HG03342 (cell line): ENCODE measurements around the gene TEX11.
"Not testable (repeated sequence)": the region's sequence is repeated elsewhere in the genome, so short reads cannot be mapped to it uniquely, and the experiment has no call there.

Experiments used
- ATAC-seq: cut with Tn5 transposase; IDR thresholded peaks from one replicate; pipeline ENCODE4 v1.9.1; 2021; ENCODE audit warnings: mild to moderate bottlenecking, moderate library complexity; ENCODE audit not compliant: unreplicated experiment

TEX11 gene

GRCh38 chrX:70605352-70605751 lies 303.2 kb downstream of the TEX11 start:
- ATAC-seq, result no peak

DNA sequence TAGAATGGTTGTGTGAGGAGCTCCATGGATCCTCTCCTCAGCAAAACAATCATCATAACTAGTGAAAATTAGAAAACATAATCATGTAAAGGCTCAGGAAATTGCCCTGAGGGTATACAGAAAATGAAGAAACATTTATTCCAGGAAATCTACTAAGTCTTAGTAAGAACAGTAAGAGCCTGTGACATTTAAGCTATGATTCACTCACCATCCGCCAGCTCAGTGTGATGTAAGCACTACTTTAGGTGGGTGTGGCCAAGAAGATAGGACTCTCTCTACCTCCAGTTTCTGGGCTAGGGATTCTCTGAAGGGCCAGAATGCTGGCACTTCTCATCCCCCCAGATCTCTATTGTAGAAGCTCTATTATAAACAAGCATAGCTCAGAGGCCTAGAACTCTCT lies 316.4 kb downstream of the TEX11 start:
- no peak for ATAC-seq

DNA sequence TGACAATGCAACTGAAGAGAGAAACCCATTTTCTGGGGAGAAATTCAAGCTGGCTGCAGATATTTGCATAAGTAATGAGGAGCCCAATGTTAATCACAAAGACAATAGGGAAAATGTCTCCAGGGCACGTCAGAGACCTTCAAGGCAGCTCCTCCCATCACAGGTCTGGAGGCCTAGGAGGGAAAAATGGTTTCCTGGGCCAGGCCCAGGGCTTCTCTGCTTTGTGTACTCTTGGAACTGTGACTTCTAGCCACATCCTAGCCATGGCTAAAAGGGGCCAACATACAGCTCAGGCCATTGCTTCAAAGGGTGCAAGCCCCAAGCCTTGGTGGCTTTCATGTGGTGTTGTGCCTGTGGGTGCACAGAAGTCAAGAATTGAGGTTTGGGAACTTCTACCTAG lies 321.4 kb downstream of the TEX11 start:
- ATAC-seq, result not testable (repeated sequence)

DNA sequence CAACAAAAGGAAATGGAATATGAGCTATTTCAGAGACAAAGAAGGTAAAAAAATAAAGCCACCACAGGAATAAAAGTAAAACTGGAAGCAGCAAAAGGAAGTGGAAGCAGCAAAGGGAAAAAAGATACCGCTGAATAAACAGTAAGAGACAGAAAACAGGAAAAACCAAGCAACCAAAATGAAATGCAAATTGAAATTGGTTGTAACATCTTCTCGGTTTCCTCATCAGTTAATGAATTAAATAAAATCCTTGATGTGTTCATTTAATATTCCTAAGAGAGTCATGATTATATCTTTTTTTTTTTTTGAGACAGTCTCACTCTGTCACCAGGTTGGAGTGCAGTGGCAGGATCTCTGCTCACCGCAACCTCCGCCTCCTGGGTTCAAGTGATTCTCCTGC lies 331.1 kb downstream of the TEX11 start:
- ATAC-seq, result no peak

DNA sequence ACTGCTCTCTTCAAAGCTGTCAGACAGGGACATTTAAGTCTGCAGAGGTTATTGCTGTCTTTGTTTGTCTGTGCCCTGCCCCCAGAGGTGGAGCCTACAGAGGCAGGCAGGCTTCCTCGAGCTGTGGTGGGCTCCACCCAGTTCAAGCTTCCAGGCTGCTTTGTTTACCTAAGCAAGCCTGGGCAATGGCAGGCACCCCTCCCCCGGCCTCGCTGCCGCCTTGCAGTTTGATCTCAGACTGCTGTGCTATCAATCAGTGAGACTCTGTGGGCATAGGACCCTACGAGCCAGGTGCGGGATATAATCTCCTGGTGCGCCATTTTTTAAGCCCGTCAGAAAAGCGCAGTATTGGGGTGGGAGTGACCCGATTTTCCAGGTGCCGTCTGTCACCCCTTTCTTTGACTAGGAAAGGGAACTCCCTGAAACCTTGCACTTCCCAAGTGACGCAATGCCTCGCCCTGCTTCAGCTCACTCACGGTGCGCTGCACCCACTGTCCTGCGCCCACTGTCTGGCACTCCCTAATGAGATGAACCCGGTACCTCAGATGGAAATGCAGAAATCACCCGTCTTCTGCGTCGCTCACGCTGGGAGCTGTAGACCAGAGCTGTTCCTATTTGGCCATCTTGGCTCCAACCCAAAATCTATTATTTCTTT lies 338.5 kb downstream of the TEX11 start:
- not testable (repeated sequence) for ATAC-seq

- ATAC-seq, result no peak
Observed at GRCh38 chrX:70554948-70555347, 353.6 kb downstream of the TEX11 start.

GRCh38 chrX:70554523-70554922 lies 354.0 kb downstream of the TEX11 start:
- no peak for ATAC-seq

DNA sequence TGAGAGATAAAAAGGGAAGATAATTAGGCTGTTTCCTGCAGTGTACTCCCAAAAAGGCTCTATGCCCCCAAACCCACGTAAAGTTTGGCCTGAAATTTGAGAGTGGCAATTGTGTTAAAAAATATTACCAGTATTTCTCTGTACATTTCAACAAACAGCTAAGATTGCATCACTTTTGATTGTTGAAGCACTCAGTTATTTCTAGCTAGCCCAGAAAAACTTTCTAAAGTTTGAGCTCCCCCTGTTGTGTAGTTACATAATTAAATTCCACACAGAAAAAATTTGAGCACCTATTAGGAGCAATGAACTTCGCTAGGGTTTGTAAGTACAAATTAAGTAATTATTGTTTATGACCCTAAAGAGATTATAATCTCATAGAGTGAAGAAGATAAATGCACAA lies 354.4 kb downstream of the TEX11 start:
- ATAC-seq, result no peak

DNA sequence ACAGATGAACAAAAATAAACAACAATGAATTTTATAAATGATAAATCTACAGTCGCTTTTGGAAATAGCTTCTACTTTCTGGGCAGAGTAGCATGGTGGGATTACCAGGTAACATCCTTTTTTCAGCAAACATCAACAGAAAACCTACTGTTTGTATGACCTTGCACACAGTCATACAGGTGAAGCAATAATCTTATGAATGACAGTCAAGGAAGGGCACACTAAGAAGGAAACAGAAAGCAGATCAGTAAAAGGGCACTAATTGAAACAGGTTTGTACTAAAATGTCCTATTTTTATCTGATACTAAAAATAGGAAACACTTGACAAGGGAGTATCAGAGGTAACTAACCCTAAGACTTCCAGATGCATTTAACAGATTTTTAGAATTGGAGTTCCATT lies 355.0 kb downstream of the TEX11 start:
- ATAC-seq, result no peak

DNA sequence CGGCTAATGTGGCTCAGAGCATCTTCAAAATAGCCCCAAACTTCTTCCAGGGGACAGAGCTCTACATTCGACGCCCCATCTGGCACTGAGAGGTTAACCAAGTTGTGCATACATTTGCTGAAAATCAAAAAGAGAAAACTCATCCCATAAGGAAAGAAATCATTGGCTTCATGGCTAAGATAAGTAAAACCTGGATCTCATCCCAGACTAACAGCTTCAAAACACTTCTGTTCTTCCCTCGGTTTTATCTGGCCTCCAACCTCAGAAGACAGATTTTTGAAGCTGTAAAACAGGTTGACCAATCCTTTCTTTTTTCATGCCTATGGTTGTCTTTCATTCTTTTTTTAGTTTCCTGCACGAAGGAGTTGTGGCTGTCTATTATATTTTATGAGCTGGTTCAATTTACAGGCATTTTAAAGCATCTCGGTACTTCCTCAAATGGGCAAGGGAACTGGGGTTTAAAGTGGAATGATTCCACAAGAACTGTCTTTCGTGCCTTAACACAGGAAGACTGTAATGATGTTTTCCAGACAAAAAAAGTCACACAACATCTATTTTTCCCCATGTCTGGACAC lies 356.3 kb downstream of the TEX11 start:
- no peak for ATAC-seq

- no peak for ATAC-seq
Observed at GRCh38 chrX:70549429-70549828, 359.1 kb downstream of the TEX11 start.

- no peak for ATAC-seq
Observed at GRCh38 chrX:70535198-70535597, 373.3 kb downstream of the TEX11 start.

GRCh38 chrX:70527610-70528345 lies 380.7 kb downstream of the TEX11 start:
- ATAC-seq, result no peak

DNA sequence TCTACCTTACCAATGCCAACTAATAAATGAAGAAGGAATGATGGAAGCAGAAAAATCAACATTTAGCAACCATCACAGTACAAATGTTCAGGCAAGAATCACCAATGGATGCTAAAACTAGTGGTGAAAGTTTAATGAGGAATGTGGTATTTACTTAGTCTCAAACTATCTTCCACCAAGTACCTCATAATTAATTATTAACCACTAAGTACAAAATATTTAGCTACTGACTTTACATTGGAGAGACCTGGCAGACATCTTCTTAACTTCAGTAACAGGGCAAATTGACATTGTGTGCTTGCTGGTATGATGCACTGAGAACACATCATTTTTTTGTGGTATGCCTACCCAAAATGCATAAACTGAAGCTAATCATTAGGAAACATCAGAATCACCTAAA lies 381.5 kb downstream of the TEX11 start:
- no peak for ATAC-seq

DNA sequence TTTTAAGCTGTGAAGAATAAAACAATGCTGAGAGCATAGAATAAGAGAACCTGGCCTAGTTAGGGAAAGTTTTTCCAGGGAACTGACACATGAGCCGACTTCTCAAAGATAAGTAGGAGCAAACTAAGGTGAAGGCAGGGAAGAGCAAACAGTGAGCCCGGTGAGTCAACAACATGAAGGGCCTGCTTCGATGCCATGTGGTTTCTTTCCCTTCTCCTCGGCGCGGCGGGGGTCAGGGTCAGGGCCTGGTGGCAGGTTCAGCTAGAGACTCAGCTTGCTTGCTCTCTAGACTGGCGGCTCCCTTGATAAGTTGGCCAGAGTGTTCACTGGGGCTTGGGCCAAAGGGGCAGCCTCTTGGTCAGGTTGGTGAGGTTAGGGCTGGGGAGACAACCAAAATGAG lies 382.8 kb downstream of the TEX11 start:
- ATAC-seq, result no peak

DNA sequence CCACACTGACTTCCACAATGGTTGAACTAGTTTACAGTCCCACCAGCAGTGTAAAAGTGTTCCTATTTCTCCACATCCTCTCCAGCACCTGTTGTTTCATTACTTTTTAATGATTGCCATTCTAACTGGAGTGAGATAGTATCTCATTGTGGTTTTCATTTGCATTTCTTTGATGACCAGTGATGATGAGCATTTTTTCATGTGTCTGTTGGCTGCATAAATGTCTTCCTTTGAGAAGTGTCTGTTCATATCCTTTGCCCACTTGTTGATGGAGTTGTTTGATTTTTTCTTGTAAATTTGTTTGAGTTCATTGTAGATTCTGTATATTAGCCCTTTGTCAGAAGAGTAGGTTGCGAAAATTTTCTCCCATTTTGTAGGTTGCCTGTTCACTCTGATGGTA lies 392.8 kb downstream of the TEX11 start:
- not testable (repeated sequence) for ATAC-seq

DNA sequence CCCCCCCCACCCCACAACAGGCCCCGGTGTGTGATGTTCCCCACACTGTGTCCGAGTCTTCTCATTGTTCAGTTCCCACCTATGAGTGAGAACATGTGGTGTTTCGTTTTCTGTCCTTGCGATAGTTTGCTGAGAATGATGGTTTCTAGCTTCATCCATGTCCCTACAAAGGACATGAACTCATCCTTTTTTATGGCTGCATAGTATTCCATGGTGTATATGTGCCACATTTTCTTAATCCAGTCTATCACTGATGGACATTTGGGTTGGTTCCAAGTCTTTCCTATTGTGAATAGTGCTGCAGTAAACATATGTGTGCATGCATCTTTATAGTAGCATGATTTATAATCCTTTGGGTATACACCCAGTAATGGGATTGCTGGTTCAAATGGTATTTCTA lies 393.2 kb downstream of the TEX11 start:
- not testable (repeated sequence) for ATAC-seq

- ATAC-seq, result no peak
Observed at GRCh38 chrX:70509078-70509477, 399.4 kb downstream of the TEX11 start.

DNA sequence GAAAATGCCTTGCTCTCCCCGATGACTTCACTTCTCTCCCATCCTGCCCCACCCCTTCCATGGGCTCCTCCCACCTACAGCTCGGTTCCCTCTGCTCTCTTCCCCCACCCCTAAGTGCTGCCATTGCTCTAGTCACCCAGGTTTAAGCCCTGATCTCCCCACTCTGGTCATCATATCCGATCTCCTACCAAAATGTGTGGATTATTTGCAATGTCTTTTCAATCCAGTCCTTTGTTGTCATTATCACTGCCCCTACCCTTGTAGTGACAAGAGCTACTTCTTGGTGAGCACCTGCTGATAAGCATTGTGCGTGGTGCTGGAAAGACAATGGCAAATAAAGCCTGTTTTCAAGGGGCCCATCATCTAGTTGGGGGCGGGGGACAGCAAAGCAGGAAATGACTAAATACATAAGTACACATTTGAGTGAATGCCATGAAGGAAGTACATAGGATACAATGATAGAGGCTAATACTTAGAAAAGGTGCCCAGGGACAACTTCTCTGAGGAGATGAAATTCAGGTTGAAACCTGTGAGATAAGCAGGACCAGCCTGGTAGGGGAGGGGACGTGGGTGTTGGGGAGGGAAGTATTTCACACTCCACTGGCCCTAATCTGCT lies 400.1 kb downstream of the TEX11 start:
- ATAC-seq, result no peak

DNA sequence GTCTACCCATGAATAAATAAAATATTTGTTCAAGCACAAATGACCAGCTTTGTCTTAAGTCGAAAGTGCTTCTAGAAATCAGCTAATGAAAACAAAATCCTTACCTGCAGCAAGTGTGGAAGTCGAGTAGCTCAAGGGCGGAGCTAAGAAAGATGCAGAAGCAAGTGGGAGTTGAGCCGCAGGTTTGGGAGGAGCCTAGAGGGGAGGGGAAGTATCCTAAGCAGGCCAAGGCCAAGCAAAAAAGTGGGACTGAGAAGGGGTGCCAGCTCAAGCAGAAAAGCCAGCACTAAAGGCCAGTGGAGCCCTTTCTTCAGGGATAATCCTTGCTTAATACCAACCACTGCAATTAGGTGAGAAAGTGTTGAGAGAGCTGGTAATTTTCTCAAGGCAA lies 403.1 kb downstream of the TEX11 start:
- ATAC-seq, result no peak

DNA sequence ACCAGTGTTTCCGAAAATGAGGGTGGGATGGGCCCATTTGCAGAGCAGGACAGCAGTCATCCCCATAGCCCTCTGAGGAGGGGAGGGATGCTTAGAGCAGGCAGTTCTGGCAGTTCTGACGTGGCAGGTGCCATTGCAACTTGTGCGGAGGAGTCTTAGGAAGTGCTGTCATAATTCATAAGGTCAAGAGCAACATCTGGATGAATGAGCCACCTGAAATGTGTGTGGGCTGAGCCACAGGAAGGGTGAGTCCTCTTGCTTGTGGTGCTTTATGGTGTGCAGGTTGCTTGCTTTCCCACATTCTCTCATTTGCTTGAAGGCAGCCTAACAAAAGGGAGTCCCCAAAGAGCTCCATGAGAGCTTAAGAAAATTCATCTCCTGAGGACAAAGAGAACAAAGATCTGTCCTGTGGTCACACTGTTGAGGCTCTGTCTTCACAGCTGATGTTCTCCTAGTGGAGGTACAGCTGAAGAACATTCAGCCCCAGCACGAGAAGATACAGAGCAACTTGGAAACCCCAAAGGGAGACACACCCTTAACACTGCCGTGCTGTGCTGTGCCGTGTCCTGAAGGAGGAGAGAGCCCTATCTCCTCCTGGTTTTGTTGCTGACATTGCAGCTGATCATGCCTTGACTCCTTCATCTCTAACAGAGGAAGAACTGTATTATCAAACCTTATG lies 403.6 kb downstream of the TEX11 start:
- ATAC-seq, result no peak
